Ascending aorta (tissue), 2 donors: ENCODE data around the gene FBXL17. TPM values are rescaled to one million over a fixed set of nuclear protein-coding genes. Genes with fewer than 3 reads are reported as not detected.

Experiments
- DNase-seq, 2 donors: peaks; one replicate each; pipeline ENCODE4 v3.0.0-alpha.2; 2019; ENCODE audit warnings: low spot score in 2 of 2
- H3K27ac ChIP-seq, 2 donors: fragments of 200-600 bp; sonication (generic); one replicate each; pipeline ENCODE4 v1.5.1; 2016 to 2017; ENCODE audit warnings: mild to moderate bottlenecking in 1 of 2
- H3K27me3 ChIP-seq: fragments of 200-600 bp; sonication (generic); one replicate; pipeline ENCODE4 v1.5.1; 2017
- H3K36me3 ChIP-seq, 2 donors: fragments of 200-600 bp; sonication (generic); one replicate each; pipeline ENCODE4 v1.5.1; 2016
- H3K4me1 ChIP-seq, 2 donors: fragments of 200-600 bp; sonication (generic); one replicate each; pipeline ENCODE4 v1.5.1; 2016 to 2017; ENCODE audit warnings: mild to moderate bottlenecking in 1 of 2
- H3K4me3 ChIP-seq, 2 donors: fragments of 200-600 bp; sonication (generic); one replicate each; pipeline ENCODE4 v1.5.1; 2016 to 2017; ENCODE audit warnings: mild to moderate bottlenecking in 1 of 2
- H3K9me3 ChIP-seq, 2 donors: fragments of 200-600 bp; sonication (generic); one replicate each; pipeline ENCODE4 v1.5.1; 2016
- intact Hi-C: fragments of 100-400 bp; cut with DNase I; formaldehyde crosslinking; loops from one replicate; pipeline ENCODE4 v1.15.1; 2023
- total RNA-seq: library from RNA; depleted of rRNA; stranded (reverse); fragments of >200 nt; gene quantifications from one replicate; pipeline ENCODE4 v1.1.0, GENCODE V29; 2016
- TF ChIP-seq, protein P1 (sequence below), 3 experiments: fragments of 200-600 bp in 2 of 3; fragments of 450-650 bp in 1 of 3; sonication (generic) in 2 of 3; IDR thresholded peaks; one replicate each; pipeline ENCODE4 v1.5.1; 2016 to 2019; ENCODE audit warnings: antibody characterized with exemption in 3 of 3, mild to moderate bottlenecking in 1 of 3, moderate library complexity in 1 of 3

FBXL17 gene
- total RNA-seq, 1 donor from 2014 or later: 13.6 TPM

GRCh38 chr5:107853696-107854095, 528.2 kb downstream of the FBXL17 start:
- no peak for DNase-seq
- TF ChIP-seq, protein P1, sequence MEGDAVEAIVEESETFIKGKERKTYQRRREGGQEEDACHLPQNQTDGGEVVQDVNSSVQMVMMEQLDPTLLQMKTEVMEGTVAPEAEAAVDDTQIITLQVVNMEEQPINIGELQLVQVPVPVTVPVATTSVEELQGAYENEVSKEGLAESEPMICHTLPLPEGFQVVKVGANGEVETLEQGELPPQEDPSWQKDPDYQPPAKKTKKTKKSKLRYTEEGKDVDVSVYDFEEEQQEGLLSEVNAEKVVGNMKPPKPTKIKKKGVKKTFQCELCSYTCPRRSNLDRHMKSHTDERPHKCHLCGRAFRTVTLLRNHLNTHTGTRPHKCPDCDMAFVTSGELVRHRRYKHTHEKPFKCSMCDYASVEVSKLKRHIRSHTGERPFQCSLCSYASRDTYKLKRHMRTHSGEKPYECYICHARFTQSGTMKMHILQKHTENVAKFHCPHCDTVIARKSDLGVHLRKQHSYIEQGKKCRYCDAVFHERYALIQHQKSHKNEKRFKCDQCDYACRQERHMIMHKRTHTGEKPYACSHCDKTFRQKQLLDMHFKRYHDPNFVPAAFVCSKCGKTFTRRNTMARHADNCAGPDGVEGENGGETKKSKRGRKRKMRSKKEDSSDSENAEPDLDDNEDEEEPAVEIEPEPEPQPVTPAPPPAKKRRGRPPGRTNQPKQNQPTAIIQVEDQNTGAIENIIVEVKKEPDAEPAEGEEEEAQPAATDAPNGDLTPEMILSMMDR (IDR thresholded peaks at IDR 0.05): no peak
- H3K27ac ChIP-seq: no peak overlapping the region
- no peaks in the 10 kb centered on the region for H3K9me3 ChIP-seq
- no peaks in the 10 kb centered on the region for H3K4me1 ChIP-seq
- no peaks in the 10 kb centered on the region for H3K36me3 ChIP-seq
- H3K27me3 ChIP-seq: no peaks in the 10 kb centered on the region
- no peak overlapping the region for H3K4me3 ChIP-seq
- intact Hi-C loops: no loop called here

- Histone ChIP-seq H3K4me1 (no peaks in the 10 kb centered on the region), H3K27ac (no peak overlapping the region), H3K9me3 (no peaks in the 10 kb centered on the region), H3K36me3 (no peaks in the 10 kb centered on the region), H3K4me3 (no peak overlapping the region), H3K27me3 (no peaks in the 10 kb centered on the region)
- no peak for DNase-seq
- intact Hi-C loops: no loop called here
- TF ChIP-seq, protein P1 (IDR thresholded peaks at IDR 0.05): no peak
Measured at GRCh38 chr5:107853031-107853430, 528.9 kb downstream of the FBXL17 start.

- Histone ChIP-seq H3K4me1 (no peaks in the 10 kb centered on the region), H3K27ac (no peak overlapping the region), H3K36me3 (no peaks in the 10 kb centered on the region), H3K27me3 (no peaks in the 10 kb centered on the region), H3K9me3 (no peaks in the 10 kb centered on the region), H3K4me3 (no peak overlapping the region)
- intact Hi-C loops: no loop called here
- TF ChIP-seq, protein P1 (IDR thresholded peaks at IDR 0.05): no peak
- DNase-seq: no peak
Measured at GRCh38 chr5:107849118-107849517, 532.8 kb downstream of the FBXL17 start.

DNA sequence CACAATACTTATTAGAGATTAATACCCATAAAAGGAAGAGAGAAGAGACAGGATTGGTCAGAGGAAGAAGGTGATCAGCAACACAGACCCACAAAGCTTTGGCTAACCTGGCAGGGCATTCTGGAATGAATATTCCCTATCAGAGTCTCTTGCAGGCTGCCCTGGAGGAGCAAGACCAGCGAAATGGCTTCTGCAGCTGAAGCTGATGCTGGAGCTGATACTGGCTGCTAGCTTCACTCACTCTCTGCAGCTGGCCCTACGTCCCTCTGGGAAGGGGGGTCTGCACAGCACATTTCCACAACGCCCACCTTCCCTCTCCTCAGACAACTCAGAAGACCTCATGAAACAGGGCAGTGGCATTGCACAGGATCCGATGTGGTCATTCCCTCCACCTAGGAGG, 541.3 kb downstream of the FBXL17 start:
- TF ChIP-seq, protein P1 (IDR thresholded peaks at IDR 0.05): no peak
- H3K4me1 ChIP-seq: no peaks in the 10 kb centered on the region
- no peaks in the 10 kb centered on the region for H3K27me3 ChIP-seq
- no peak for DNase-seq
- H3K4me3 ChIP-seq: no peak overlapping the region
- no peaks in the 10 kb centered on the region for H3K36me3 ChIP-seq
- no peaks in the 10 kb centered on the region for H3K9me3 ChIP-seq
- intact Hi-C loops: no loop called here
- H3K27ac ChIP-seq: no peak overlapping the region

DNA sequence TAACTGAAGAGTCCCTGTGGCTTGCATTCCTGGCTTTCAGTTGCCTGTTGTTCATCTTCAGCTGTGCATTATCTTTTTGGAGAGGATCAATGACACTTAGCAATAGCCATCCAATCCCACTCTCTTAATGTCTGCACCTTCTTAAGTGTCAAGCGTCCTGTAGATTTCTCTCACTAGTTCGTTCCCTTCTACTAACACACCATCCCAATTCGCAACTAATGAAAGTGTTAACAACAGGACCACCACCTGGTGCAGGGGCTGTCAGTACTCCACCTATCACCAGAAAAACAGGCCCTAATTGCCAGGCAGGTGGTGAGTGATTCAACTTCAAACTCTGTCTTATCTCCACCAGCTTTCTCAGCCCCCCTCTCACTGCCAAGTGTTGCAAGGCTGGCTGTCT, 541.7 kb downstream of the FBXL17 start:
- Histone ChIP-seq H3K4me1 (no peaks in the 10 kb centered on the region), H3K4me3 (no peak overlapping the region), H3K9me3 (no peaks in the 10 kb centered on the region), H3K36me3 (no peaks in the 10 kb centered on the region), H3K27me3 (no peaks in the 10 kb centered on the region), H3K27ac (no peak overlapping the region)
- intact Hi-C loops: no loop called here
- TF ChIP-seq, protein P1 (IDR thresholded peaks at IDR 0.05): no peak
- DNase-seq: no peak

- TF ChIP-seq, protein P1 (IDR thresholded peaks at IDR 0.05): no peak
- Histone ChIP-seq H3K36me3 (no peaks in the 10 kb centered on the region), H3K4me1 (no peaks in the 10 kb centered on the region), H3K27ac (no peak overlapping the region), H3K9me3 (no peaks in the 10 kb centered on the region), H3K4me3 (no peak overlapping the region), H3K27me3 (no peaks in the 10 kb centered on the region)
- intact Hi-C loops: no loop called here
- no peak for DNase-seq
Measured at GRCh38 chr5:107835096-107835495, 546.8 kb downstream of the FBXL17 start.
